Activated CD4-positive, alpha-beta T cell treated with anti-CD3 and anti-CD28 coated beads, Interleukin-2, amount 10 ng/mL, durations not matched to agents 24 days and 14 days (primary cell): ENCODE data around the gene GATB. TPM values are rescaled to one million over a fixed set of nuclear protein-coding genes. Genes with fewer than 3 reads are reported as not detected.

Experiments used
- DNase-seq: peaks from one replicate; pipeline ENCODE4 v3.0.0; 2022
- H3K27ac Mint-ChIP-seq: one replicate; pipeline ENCODE4 v1.8.0; 2022; ENCODE audit warnings: mild to moderate bottlenecking, mixed read lengths
- H3K27me3 Mint-ChIP-seq: one replicate; pipeline ENCODE4 v1.8.0; 2022; ENCODE audit warnings: mixed read lengths
- H3K36me3 Mint-ChIP-seq: one replicate; pipeline ENCODE4 v1.8.0; 2022; ENCODE audit warnings: low read depth, mild to moderate bottlenecking, mixed read lengths
- H3K4me1 Mint-ChIP-seq: one replicate; pipeline ENCODE4 v1.8.0; 2021; ENCODE audit warnings: mixed read lengths
- H3K4me3 Mint-ChIP-seq: one replicate; pipeline ENCODE4 v1.8.0; 2022; ENCODE audit warnings: mild to moderate bottlenecking, moderate library complexity, mixed read lengths
- H3K9me3 Mint-ChIP-seq: one replicate; pipeline ENCODE4 v1.8.0; 2021; ENCODE audit warnings: mixed read lengths
- intact Hi-C: fragments of 100-400 bp; cut with micrococcal nuclease; formaldehyde crosslinking; loops from one replicate; pipeline ENCODE4 v1.15.1; 2023
- total RNA-seq: library from RNA; stranded (reverse); gene quantifications from 2 replicates; pipeline ENCODE4 v1.2.3, GENCODE V29; 2022

Gene GATB, protein sequence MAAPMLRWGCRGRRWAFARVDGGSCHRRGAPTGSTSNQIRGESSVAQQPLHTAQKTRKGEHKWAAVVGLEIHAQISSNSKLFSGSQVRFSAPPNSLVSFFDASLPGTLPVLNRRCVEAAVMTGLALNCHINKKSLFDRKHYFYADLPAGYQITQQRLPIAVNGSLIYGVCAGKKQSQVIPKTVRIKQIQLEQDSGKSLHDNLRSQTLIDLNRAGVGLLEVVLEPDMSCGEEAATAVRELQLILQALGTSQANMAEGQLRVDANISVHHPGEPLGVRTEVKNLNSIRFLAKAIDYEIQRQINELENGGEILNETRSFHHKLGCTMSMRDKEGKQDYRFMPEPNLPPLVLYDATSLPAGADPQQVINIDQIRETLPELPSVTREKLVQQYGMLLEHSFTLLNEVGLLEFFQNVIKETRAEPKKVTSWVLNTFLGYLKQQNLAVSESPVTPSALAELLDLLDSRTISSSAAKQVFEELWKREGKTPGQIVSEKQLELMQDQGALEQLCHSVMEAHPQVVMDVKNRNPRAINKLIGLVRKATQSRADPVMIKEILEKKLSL
- total RNA-seq, result 15.7 and 20.2 TPM in 2 replicates

DNA sequence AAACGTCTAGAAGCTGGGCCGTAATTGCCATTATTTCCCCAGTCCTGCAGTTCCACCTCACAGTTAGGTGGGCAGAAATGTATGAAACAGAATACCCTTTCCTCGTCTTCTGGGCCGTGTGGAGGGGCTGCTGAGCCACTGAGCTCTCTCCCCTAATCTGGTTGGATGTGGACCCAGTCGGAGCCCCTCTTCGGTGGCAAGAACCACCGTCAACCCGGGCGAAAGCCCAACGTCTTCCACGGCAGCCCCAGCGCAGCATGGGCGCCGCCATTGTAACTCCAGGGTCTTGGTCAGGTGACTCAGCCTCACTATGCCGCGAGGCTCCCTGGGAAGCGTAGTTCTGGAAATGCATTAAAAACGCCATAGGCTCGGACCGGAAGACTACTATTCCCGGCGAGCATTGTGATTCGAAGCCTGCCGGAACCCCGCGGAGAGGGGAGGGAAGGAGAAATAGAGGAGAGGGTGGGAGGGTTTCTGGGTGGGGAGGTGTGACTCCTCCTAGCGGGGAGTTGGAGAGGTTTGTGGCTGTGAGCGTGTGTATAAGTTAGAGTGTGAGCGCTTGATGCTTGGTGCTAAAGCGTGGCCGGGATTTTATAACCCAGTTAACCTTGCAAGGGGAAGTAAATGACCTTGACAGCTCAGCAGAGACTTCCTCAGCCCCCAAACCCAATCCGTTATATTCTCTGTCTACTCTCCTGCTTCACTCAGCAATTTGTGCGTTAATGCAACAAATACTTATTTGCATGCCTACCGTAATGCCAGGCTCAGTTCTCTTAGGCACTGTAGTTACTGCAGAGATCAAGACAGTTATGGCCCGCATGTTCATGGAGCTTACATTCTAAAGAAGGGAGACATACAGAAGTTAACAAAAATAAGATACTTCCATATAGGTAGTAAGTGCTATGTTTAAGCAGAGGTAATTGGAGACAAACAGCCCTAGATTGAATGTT, at the start of gene GATB:
Gene GATB (minus strand): TSS at position 296 of the 950 bp plus-strand sequence. CDS start 25 bp downstream, at position 271.
- Mint-ChIP-seq H3K9me3 (peaks cover 10% of the 10 kb centered on the region), H3K4me3 (peak within 1 kb of the TSS; percentile 93), H3K27ac (peak within 1 kb of the TSS; percentile 95), H3K27me3 (peaks cover 7% of the 10 kb centered on the region), H3K36me3 (peaks cover 2% of the 10 kb centered on the region), H3K4me1 (peaks cover 15% of the 10 kb centered on the region)
- intact Hi-C loops, result loop anchor here (1.0 to 10.0 kb wide), 11 partner anchors 60 to 1018 kb away; partner anchors contain the start of genes ARFIP1, FBXW7, RPS3A and TIGD4
- peak; percentile 97 for DNase-seq

DNA sequence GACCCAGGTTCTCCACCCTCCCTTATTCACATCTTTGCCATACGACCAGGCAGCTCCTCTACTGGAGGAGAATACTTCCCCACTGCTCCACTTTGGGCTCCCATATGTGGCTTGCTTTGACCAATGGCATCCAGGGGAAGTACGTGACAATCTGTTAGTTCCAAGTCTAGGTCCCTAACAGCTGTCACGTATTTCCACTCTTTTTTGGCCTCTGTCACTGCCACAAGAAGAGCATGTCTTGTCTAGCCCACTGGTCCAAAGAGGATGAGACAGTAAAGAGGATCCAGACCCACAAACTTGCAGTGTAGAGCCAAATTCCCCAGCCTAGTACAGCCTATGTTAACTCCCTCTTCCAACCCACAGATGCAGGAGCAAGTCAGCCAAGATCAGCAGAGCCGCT, 49.7 kb upstream of the GATB start:
- no peak for DNase-seq
- Mint-ChIP-seq H3K4me1 (no peaks in the 10 kb centered on the region), H3K27me3 (no peaks in the 10 kb centered on the region), H3K4me3 (no peak overlapping the region), H3K27ac (no peak overlapping the region), H3K36me3 (no peaks in the 10 kb centered on the region), H3K9me3 (no peaks in the 10 kb centered on the region)
- intact Hi-C loops, result no loop called here

DNA sequence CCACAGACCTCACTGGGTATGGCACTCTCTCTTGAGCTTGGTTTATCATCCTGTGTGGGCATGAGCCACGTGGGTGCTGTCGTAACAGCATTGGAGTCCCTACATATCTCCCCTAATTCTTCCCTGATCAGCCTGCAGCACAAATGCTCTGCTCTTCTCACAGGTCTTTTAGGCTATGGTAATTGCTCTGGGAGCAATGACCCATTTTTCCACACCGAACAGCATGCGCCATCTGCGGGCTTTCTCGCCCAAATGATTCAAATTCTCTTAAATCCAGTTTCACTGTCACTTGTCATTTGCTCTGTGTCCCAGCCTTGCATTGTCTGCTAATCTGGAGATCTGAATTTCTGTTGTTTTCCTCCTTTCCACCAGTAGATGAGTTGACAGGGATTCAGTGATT, 48.9 kb upstream of the GATB start:
- no peaks in the 10 kb centered on the region for H3K9me3 Mint-ChIP-seq
- H3K27me3 Mint-ChIP-seq, result no peaks in the 10 kb centered on the region
- H3K4me1 Mint-ChIP-seq, result no peaks in the 10 kb centered on the region
- DNase-seq, result no peak
- H3K36me3 Mint-ChIP-seq, result no peaks in the 10 kb centered on the region
- no peak overlapping the region for H3K27ac Mint-ChIP-seq
- H3K4me3 Mint-ChIP-seq, result no peak overlapping the region
- intact Hi-C loops, result no loop called here

DNA sequence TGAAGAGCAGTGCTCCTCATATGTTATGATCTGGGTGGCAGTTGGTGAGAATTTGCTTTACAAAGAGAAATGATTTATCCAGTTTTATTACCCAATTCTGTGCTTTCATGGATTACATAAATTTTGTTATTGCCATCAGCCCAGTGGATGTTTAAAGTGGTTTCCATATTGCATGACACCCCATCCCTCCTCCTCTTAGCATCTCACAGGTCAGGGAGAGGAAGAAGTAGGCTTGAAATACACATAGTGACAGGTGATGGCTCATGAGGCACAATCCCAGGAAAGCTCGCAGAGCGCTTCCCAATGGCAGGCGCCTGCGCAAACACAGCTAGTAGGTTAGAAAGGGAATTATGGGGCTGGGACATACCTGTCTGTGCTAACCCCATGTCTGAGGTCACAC, 47.7 kb upstream of the GATB start:
- Mint-ChIP-seq H3K27me3 (no peaks in the 10 kb centered on the region), H3K36me3 (no peaks in the 10 kb centered on the region), H3K27ac (no peak overlapping the region), H3K9me3 (no peaks in the 10 kb centered on the region), H3K4me3 (no peak overlapping the region), H3K4me1 (no peaks in the 10 kb centered on the region)
- no peak for DNase-seq
- intact Hi-C loops, result no loop called here

DNA sequence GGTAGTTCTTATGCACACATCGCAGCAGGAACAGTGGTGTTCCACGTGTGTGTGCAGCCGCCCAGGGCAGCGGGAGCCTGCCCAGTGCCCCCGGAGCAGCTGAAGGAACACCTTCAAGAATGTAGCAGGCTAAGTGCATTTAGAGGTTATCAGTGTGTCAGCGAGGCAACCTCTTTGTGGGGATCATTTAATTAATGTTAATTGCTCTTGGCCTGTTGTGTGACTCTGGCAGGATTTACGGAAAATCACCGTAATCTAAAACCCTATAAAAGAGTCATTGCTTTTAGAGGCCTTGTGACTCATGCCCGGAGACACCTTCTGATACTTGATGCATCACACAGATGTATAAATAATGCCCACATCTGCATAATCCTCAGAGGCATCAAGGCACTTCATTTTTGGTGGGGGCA, 47.3 kb upstream of the GATB start:
- no peak for DNase-seq
- Mint-ChIP-seq H3K9me3 (no peaks in the 10 kb centered on the region), H3K4me3 (no peak overlapping the region), H3K27ac (no peak overlapping the region), H3K36me3 (no peaks in the 10 kb centered on the region), H3K4me1 (no peaks in the 10 kb centered on the region), H3K27me3 (no peaks in the 10 kb centered on the region)
- intact Hi-C loops, result no loop called here

DNA sequence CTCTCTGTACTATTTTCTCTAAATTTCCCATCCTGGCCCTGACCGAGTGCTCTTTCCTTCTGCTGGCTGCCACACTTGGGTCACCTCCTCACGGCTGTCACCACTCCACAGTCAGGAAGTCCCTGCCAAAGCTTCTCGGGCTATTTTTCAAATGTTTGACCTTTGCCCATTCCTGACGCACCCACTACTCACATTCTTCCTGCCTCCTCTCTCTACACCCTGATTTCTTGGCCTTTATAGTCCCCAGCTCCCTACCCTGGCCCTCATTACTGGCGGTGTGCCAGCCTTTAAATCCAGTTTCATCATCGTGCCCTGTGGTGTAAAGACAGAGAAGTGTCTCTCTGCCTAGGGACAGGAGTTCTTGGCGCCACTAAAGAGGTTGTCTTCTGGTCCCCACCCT, 46.4 kb upstream of the GATB start:
- intact Hi-C loops, result no loop called here
- Mint-ChIP-seq H3K27ac (no peak overlapping the region), H3K4me3 (no peak overlapping the region), H3K27me3 (no peaks in the 10 kb centered on the region), H3K36me3 (no peaks in the 10 kb centered on the region), H3K9me3 (no peaks in the 10 kb centered on the region), H3K4me1 (no peaks in the 10 kb centered on the region)
- no peak for DNase-seq

DNA sequence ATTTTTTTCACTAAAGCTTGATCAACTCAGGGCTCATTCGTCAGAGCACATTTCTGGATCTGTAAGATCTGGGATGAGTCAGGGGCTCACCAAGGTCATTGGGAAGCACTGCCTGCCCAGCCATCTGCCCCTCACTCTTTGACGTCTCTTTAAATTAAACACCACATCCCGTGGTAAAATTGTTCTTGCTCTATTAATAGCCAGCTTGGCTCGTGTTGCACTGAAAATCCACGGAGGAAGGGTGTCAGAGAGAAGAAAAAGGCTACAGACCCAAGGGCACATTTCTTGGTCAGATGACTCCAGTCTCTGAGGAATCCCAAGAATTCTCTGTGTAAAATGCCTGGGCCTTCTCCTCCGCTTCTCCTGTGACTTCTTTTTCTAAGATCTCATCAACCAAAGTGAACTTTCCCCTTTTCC, 45.7 kb upstream of the GATB start:
- Mint-ChIP-seq H3K27me3 (no peaks in the 10 kb centered on the region), H3K36me3 (no peaks in the 10 kb centered on the region), H3K9me3 (no peaks in the 10 kb centered on the region), H3K4me3 (no peak overlapping the region), H3K4me1 (no peaks in the 10 kb centered on the region), H3K27ac (no peak overlapping the region)
- intact Hi-C loops, result no loop called here
- no peak for DNase-seq

DNA sequence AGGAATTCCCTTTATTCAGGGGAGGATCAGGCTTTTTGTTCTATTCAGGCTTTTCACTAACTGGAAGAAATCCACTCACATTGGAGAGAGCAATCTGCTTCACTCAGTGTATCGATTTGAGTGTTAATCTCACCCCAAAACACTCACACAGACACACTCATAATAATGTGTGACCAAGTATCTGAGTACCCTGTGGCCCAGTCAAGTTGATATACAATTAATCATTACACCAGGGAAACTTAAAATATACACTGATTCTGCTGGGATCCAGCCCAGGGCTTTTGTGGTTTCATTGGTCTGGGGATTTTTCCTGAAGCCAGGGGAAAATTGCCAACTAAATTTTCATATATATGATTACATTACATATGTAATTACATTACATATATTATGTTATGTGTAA, 44.0 kb upstream of the GATB start:
- intact Hi-C loops, result no loop called here
- H3K4me3 Mint-ChIP-seq, result no peak overlapping the region
- no peaks in the 10 kb centered on the region for H3K4me1 Mint-ChIP-seq
- H3K36me3 Mint-ChIP-seq, result no peaks in the 10 kb centered on the region
- no peaks in the 10 kb centered on the region for H3K27me3 Mint-ChIP-seq
- no peak for DNase-seq
- H3K27ac Mint-ChIP-seq, result no peak overlapping the region
- peaks cover 4% of the 10 kb centered on the region for H3K9me3 Mint-ChIP-seq

DNA sequence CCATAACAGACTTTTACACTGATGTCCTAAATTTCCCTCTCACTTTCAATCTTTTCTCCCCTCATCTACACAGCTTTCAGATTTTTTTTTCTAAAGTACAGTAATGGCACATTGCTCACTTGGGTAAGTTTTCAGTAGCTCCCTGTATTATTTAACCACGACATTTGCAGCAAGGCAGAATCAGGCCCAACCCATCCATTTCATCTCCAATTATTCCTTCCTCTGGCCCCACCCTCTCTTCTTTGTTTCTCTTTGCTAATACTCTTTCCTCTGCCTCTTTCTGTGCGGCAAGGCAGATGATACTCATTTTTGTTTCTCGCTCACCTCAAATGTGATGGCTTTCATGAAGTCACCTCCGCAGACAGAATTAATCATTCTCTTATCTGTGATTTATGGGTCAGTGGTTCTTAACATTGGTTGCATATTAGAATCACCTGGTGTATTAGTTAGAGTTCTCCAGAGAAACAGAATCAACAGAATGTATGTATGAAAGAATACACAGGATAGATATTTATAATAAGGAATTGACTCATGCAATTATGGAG, 43.4 kb upstream of the GATB start:
- H3K4me1 Mint-ChIP-seq, result no peaks in the 10 kb centered on the region
- no peak overlapping the region for H3K4me3 Mint-ChIP-seq
- no peaks in the 10 kb centered on the region for H3K36me3 Mint-ChIP-seq
- intact Hi-C loops, result no loop called here
- H3K27me3 Mint-ChIP-seq, result no peaks in the 10 kb centered on the region
- H3K27ac Mint-ChIP-seq, result no peak overlapping the region
- peaks cover 4% of the 10 kb centered on the region for H3K9me3 Mint-ChIP-seq
- no peak for DNase-seq

DNA sequence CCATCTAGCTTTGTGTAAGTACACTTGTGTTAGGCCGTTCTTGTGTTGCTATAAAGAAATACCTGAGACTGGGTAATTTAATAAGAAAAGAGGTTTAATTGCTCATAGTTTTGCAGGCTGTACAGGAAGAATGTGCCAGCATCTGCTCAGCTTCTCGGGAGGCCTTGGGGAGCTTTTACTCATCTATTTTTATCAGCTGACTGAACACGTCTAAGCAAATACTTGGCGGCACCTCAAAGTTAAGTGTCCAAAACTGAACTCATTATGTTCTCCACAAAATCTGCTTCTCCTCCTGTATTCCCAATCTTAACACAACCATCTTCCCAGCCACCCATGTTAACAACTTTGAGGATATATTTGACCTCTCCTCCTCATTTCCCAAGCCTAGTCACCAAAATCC, 42.4 kb upstream of the GATB start:
- Mint-ChIP-seq H3K9me3 (peaks cover 4% of the 10 kb centered on the region), H3K27ac (no peak overlapping the region), H3K4me3 (no peak overlapping the region), H3K36me3 (no peaks in the 10 kb centered on the region), H3K27me3 (no peaks in the 10 kb centered on the region), H3K4me1 (no peaks in the 10 kb centered on the region)
- no peak for DNase-seq
- intact Hi-C loops, result no loop called here

DNA sequence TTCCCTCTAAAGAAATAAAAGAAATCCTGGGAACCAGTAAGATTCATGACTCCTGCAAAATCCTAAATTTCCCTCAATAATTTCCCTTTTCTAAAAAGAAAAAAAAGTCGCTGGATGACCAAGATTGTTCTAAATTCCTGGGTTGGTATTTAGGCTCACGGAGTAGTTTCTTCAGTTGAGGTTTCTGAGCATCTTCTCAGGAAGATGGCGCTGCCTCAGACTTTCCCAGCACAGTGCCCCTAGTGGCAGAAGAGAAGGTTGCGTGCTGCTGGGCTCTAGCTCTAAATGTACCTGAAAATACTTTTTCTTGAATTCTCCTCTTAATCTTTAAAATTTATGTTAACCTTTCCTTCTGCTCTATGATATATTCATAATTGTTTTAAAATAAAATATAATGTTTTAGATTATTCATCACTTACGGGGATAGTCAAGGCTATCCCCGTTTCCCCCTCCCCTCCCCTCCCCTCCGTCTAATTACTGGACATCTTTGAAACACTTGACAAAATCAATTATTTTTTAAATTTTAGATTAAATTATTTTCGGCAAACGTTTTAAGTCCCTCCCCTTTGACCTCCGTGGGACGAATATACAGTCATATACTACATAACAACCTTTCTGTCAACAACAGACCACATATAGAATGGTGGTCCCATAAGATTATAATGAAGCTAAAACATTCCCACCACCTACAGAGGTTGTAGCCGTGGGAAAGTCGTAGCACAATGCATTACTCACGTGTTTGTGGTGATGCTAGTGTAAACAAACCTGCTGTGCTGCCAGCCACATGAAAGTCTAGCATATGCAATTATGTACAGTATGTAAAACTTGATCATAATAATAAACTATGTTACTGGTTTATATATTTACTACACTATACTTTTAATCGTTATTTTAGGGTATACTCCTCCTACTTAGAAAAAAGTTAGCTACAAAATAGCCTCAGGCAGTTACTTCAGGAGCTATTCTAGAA, 41.0 kb upstream of the GATB start:
- peak; percentile 86 for DNase-seq
- Mint-ChIP-seq H3K36me3 (no peaks in the 10 kb centered on the region), H3K4me3 (no peak overlapping the region), H3K27me3 (no peaks in the 10 kb centered on the region), H3K4me1 (no peaks in the 10 kb centered on the region), H3K9me3 (peaks cover 4% of the 10 kb centered on the region), H3K27ac (no peak overlapping the region)
- intact Hi-C loops, result no loop called here

DNA sequence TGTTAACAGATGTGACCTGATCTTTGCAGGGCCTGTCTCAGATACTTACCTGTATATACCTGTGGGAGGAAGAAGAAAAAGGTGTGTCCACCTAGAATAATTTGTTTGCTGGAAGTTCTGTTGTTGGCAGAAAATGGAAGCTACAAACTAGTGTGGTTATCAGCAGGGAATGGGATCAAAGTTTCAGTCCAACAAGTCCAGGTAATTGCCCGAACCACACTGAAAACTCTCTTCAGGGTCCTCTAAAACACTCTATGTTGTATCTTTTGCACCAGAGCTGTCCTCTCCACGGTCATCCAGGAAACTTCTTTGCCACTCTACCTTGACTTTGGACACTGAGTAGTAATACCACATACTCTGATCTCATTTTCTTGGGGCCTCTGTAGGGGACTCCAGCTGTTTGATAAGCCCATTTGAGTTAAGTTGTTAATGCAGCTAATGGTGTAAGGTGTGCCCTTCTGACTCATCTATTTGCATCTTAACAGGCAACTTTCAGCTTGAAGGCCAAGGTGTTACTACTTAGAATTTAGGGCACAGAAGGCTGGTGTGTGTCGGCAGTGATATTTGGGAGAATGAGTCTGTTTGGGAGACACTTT, 38.7 kb upstream of the GATB start:
- peaks cover 7% of the 10 kb centered on the region for H3K27me3 Mint-ChIP-seq
- no peaks in the 10 kb centered on the region for H3K4me1 Mint-ChIP-seq
- H3K27ac Mint-ChIP-seq, result no peak overlapping the region
- no peak overlapping the region for H3K4me3 Mint-ChIP-seq
- no peaks in the 10 kb centered on the region for H3K36me3 Mint-ChIP-seq
- no peak for DNase-seq
- peaks cover 4% of the 10 kb centered on the region for H3K9me3 Mint-ChIP-seq
- intact Hi-C loops, result no loop called here
